Stimulated activated CD8-positive, alpha-beta memory T cell treated with anti-CD3 and anti-CD28 coated beads, Interleukin-12 subunit alpha, Interleukin-12 subunit beta, amount 100 ng/mL, for 4 hours (primary cell): ENCODE measurements around the gene FMNL3.
A peak's percentile ranks its signal among the peaks of the same experiment; 100 is the strongest.
"Not testable (repeated sequence)": the region's sequence is repeated elsewhere in the genome, so short reads cannot be mapped to it uniquely, and the experiment has no call there.

Experiments
- DNase-seq: peaks from one replicate; pipeline ENCODE4 v3.0.0-alpha.2; 2020; ENCODE audit warnings: low read depth

FMNL3 gene

GRCh38 chr12:49716553-49716952 is 9.3 kb upstream of the FMNL3 start:
- DNase-seq = no peak

DNA sequence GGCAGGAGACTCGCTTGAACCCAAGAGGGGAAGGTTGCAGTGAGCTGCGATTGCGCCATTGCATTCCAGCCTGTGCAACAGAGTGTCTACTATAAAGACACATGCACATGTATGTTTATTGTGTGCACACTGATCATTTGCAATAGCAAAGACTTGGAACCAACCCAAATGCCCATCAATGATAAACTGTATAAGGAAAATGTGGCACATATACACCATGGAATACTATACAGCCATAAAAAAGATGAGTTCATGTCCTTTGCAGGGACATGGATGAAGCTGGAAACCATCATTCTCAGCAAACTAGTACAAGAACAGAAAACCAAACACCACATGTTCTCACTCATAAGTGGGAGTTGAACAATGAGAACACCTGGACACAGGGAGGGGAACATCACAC is 6.7 kb upstream of the FMNL3 start:
- DNase-seq = not testable (repeated sequence)

- no peak for DNase-seq
Observed at GRCh38 chr12:49708851-49709250, 1.6 kb upstream of the FMNL3 start.

DNA sequence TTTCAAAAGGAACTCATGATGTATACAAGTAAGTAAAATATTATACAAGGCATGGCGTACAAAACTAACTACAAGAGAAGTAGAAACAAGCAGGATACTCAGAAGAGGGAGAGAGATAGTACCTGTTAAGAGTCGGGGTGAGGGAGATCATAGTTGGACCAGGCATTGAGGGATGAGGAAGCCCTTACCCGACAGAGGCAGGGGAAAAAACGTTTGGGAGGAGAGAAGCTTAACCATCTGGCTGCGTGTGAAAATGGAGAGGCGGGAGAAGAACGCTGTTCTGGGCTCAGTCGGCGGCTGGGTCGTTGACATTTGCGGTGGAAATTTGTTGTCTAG is 575 bp upstream of the FMNL3 start:
- no peak for DNase-seq

- DNase-seq = peak; percentile 9
Observed at GRCh38 chr12:49706351-49707127, 666 bp downstream of the FMNL3 start.

DNA sequence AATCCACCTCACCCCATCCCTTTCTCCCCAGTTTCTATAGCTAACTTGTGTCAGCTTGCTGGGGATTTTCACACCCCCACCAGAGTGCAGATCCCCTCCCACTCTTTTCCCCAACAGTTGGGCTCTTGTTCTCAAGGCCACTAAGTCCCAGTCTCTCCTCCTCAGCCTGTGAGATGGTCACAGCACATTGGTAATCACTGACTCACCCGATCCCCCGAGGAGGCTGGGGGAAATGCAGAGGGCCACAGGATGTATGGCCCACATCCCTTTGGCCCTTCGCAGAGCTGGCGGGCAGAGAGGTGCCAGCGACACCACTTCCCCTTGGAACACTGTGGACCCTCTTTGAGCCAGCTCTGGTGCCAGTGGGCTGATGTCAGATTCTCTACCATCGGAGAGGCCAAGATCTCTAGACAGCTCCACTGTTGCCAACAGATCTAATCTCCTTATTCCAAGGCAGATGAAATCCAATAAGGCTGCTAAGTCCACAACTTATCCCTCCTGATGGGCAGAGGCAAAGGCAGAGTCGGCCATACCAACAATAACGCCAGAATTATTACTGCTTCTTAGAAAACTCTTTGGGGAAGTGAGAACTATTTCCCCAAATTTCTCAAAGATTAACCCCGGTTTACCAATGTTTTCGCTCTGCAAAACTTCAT is 1.6 kb downstream of the FMNL3 start:
- DNase-seq = peak; percentile 11

- DNase-seq = peak; percentile 24
Observed at GRCh38 chr12:49703647-49704137, 3.5 kb downstream of the FMNL3 start.

DNA sequence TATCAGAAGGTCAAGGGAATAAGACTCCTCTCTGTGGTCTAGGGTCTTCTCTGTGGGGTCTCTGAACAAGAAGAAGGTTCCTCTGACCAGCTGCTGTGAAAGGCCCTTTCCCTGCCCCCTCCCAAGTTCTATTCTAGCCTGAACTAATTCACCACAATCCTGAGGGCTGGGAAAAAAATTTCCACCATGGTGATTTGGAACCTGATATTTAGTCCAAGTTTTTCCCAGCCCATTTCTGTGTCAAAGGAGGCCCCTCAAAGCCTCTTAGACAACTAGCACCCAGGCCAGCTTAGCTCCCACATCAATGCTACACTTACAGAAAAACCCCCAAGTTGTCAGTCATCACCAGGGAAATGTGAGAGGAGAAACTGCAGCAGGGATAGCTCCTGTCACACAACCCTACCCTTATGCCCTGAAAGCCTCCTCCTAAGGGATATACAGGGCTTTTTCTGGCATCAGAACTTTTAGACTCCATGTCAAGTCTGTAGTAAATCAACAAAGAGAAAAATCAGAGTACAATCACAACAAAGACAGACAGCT is 4.5 kb downstream of the FMNL3 start:
- DNase-seq = no peak

DNA sequence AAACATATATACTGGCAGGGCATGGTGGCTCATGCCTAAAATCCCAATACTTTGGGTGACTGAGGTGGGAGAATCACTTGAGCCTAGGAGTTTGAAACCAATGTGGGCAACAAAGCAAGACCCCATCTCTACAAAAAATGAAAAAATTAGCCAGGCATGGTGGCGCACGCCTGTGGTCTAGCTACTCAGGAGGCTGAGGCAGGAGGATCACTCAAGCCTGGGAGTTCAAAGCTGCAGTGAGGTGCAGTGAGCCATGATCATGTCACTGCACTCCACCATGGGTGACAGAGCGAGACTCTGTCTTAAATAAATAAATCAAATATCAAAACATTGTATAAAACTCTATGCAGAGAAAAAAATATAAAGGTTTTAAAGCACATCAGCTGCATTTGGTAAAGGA is 5.2 kb downstream of the FMNL3 start:
- DNase-seq = no peak

- peak; percentile 17 for DNase-seq
Observed at GRCh38 chr12:49698619-49699545, 8.3 kb downstream of the FMNL3 start.

- no peak for DNase-seq
Observed at GRCh38 chr12:49697808-49698207, 9.4 kb downstream of the FMNL3 start.

DNA sequence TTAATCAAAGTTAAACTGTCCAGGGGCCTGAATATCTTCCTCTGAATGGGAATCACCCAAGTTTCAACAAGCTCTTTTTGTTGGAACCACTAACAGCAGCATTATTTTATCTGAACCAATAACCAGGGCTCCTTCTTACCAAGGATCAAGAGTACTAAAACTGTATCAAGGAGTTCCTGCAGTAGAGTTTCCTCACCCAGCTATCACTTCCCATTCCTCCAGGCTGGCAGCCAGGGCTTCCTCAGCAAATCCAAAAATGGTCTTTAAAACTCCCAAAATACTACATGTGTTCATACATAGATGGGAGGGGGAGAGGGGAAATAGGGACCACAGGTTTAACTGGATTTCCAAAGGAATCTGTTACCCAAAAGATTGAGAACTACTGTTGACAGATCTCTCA is 10.5 kb downstream of the FMNL3 start:
- DNase-seq = no peak

- DNase-seq = no peak
Observed at GRCh38 chr12:49693931-49694444, 13.2 kb downstream of the FMNL3 start.

DNA sequence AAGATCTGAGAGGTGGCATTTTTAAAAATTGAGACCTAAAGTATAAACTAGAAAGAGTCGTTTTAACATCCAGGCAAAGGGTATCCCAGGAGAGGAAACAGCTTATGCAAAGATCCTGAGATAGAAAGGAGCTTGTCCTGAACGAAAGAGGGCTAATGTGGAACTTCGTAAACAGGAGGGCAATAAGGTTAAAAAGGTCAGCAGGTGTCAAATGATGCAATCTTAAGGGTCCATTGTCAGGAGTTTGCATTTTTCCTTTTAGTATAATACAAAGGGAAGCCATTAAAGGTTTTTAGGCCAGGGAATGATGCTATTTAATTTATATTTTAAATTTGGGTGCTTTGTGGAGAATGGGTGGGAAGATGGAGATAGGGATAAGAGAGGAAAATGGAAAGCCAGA is 14.4 kb downstream of the FMNL3 start:
- DNase-seq = no peak

- DNase-seq = no peak
Observed at GRCh38 chr12:49689785-49690184, 17.4 kb downstream of the FMNL3 start.

- DNase-seq = no peak
Observed at GRCh38 chr12:49689237-49689636, 18.0 kb downstream of the FMNL3 start.

GRCh38 chr12:49687941-49688340 is 19.3 kb downstream of the FMNL3 start:
- no peak for DNase-seq

DNA sequence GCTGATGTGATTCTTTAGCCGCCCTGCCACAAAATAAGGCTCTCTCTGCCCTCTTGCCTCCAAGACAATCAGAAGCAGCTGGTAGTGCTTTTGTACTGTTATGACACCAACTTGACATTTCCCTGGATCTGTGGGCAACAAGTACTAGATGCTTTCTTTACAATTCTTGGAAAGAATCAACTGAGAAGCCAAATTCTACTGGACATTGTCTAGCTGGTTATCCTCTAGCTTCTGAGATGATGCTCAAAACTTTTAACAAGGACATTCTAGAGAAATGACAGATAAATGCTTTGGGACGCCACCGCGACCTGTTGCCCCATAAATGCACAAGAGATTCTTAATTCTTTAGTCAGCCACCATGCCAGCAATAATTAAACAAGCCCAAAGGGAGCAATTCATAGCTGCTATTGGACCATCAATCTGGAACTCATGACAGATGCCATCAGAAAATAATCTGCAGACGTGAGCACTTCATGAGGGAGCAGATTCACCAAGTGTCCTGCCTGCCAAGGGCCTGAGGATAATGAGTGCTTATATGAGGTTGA is 22.8 kb downstream of the FMNL3 start:
- DNase-seq = no peak

- DNase-seq = no peak
Observed at GRCh38 chr12:49683599-49684309, 23.5 kb downstream of the FMNL3 start.

DNA sequence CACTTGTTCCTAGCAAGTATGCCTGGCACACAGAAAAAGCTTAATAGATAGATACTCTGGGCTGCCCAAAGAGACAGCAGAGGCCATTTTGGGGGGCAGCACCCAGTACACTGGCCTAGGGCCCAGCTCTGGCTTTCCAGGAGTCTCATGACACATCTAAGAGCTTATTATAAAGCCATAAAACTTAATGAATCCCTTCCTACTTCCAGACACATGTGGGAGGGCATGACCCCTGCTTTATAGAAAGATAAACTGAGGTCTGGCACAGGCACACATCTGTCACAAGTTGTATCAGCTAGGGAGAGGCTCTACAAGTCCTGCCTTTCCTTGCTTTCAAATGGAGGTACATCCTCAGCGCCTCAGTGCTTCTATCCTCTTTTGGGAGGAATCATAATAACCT is 27.1 kb downstream of the FMNL3 start:
- DNase-seq = no peak

GRCh38 chr12:49678711-49679110 is 28.5 kb downstream of the FMNL3 start:
- no peak for DNase-seq
